GM12891 (cell line): ENCODE data around the gene DCLK1.

Source experiments
- POLR2A ChIP-seq: IDR thresholded peaks from 2 replicates; pipeline ENCODE4 v1.6.1; 2011; ENCODE audit warnings: low read depth, low read length, control low read depth
- POLR2AphosphoS5 ChIP-seq: IDR thresholded peaks from 2 replicates; pipeline ENCODE4 v1.6.1; 2011; ENCODE audit warnings: low read depth, low read length, control low read depth

DNA sequence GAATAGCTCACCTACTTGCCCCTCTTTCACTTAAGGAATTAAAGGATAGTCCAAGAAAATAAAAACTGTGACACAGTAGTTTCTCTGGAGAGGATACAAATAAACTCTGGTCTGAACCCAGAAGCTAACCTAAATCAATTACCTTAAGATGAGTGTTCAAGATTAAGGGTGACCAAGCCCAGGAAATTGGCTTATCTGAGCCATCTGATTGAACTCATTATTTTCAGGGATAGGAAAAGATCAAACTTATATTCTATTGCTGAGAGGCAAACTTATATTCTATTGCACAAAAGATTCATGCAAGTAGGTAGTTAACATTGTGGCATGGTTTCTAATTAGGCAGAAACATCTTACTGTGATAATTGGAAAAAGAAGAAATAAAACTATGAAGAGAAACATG is 175.1 kb downstream of the DCLK1 start:
- TF ChIP-seq POLR2A (no peak), POLR2AphosphoS5 (no peak)
